Mesothelial cell of epicardium (in vitro differentiated cells): ENCODE data around the gene CHURC1. TPM values are rescaled to one million over a fixed set of nuclear protein-coding genes. Genes with fewer than 3 reads are reported as not detected.

Source experiments
- DNase-seq, 2 experiments: peaks; one replicate each; pipeline ENCODE4 v3.0.0; 2021; ENCODE audit warnings: low spot score in 2 of 2; ENCODE audit not compliant: unreplicated experiment in 2 of 2
- H3K27ac Mint-ChIP-seq: 2 replicates; pipeline ENCODE4 v1.8.0; 2021; ENCODE audit warnings: mixed read lengths
- H3K27me3 Mint-ChIP-seq: 2 replicates; pipeline ENCODE4 v1.8.0; 2021; ENCODE audit warnings: low read depth, mixed read lengths
- H3K36me3 Mint-ChIP-seq: 2 replicates; pipeline ENCODE4 v1.8.0; 2021; ENCODE audit warnings: mixed read lengths
- H3K4me1 Mint-ChIP-seq: 2 replicates; pipeline ENCODE4 v1.8.0; 2021; ENCODE audit warnings: mixed read lengths
- H3K4me3 Mint-ChIP-seq: 2 replicates; pipeline ENCODE4 v1.8.0; 2021; ENCODE audit warnings: mild to moderate bottlenecking, moderate library complexity, mixed read lengths
- H3K9me3 Mint-ChIP-seq: 2 replicates; pipeline ENCODE4 v1.8.0; 2021; ENCODE audit warnings: mixed read lengths
- CTCF ChIP-seq: fragments of 200-600 bp; sonication (generic); IDR thresholded peaks from one replicate; pipeline ENCODE4 v1.5.0; 2021; ENCODE audit warnings: antibody characterized with exemption; ENCODE audit not compliant: unreplicated experiment
- total RNA-seq: library from RNA; stranded (reverse); gene quantifications from 3 replicates; pipeline ENCODE4 v1.2.1, GENCODE V29; 2021

Gene CHURC1
- total RNA-seq = 43.5 to 45.8 TPM (median 45.1 TPM) in 3 replicates

GRCh38 chr14:64914237-64915028, at the start of gene CHURC1:
CHURC1 (plus strand) TSS chr14:64914455; CDS start chr14:64914496, 41 bp downstream.
- H3K9me3 Mint-ChIP-seq = no peaks in the 10 kb centered on the region
- DNase-seq = peak; percentile 90 to 95
- peaks cover 2% of the 10 kb centered on the region for H3K36me3 Mint-ChIP-seq
- no peak for TF ChIP-seq CTCF
- peak within 1 kb of the TSS; percentile 92 for H3K4me3 Mint-ChIP-seq
- H3K4me1 Mint-ChIP-seq = peaks cover 21% of the 10 kb centered on the region
- H3K27ac Mint-ChIP-seq = peak within 1 kb of the TSS; percentile 89
- no peaks in the 10 kb centered on the region for H3K27me3 Mint-ChIP-seq

GRCh38 chr14:64865109-64865508, 49.1 kb upstream of the CHURC1 start:
- DNase-seq = no peak
- no peak for TF ChIP-seq CTCF
- H3K36me3 Mint-ChIP-seq = no peaks in the 10 kb centered on the region
- no peak overlapping the region for H3K4me3 Mint-ChIP-seq
- no peaks in the 10 kb centered on the region for H3K9me3 Mint-ChIP-seq
- peaks cover 4% of the 10 kb centered on the region for H3K4me1 Mint-ChIP-seq
- no peak overlapping the region for H3K27ac Mint-ChIP-seq
- H3K27me3 Mint-ChIP-seq = peaks cover 3% of the 10 kb centered on the region

GRCh38 chr14:64865992-64866391, 48.3 kb upstream of the CHURC1 start:
- no peak for TF ChIP-seq CTCF
- Mint-ChIP-seq H3K27ac (peak overlapping the region; percentile 38), H3K4me3 (no peak overlapping the region), H3K36me3 (no peaks in the 10 kb centered on the region), H3K27me3 (peaks cover 8% of the 10 kb centered on the region), H3K9me3 (no peaks in the 10 kb centered on the region), H3K4me1 (peaks cover 4% of the 10 kb centered on the region)
- no peak for DNase-seq

- Mint-ChIP-seq H3K36me3 (no peaks in the 10 kb centered on the region), H3K9me3 (peaks cover 1% of the 10 kb centered on the region), H3K4me3 (no peak overlapping the region), H3K27me3 (peaks cover 11% of the 10 kb centered on the region), H3K27ac (no peak overlapping the region), H3K4me1 (peaks cover 4% of the 10 kb centered on the region)
- DNase-seq = no peak
- TF ChIP-seq CTCF = no peak
Measured at GRCh38 chr14:64867182-64867581, 47.1 kb upstream of the CHURC1 start.

- no peak for TF ChIP-seq CTCF
- Mint-ChIP-seq H3K27ac (no peak overlapping the region), H3K9me3 (peaks cover 12% of the 10 kb centered on the region), H3K36me3 (no peaks in the 10 kb centered on the region), H3K27me3 (peaks cover 16% of the 10 kb centered on the region), H3K4me1 (peaks cover 4% of the 10 kb centered on the region), H3K4me3 (no peak overlapping the region)
- no peak for DNase-seq
Measured at GRCh38 chr14:64868379-64868778, 45.9 kb upstream of the CHURC1 start.
